HepG2 (cell line): ENCODE measurements around the gene PCBP4. TPM values are rescaled to one million over a fixed set of nuclear protein-coding genes. Genes with fewer than 3 reads are reported as not detected.

ENCODE experiments used
- BRD4 ChIP-seq: sonication (generic); formaldehyde crosslinking; IDR thresholded peaks from 2 replicates; pipeline ENCODE4 v1.4.0; 2020; ENCODE audit warnings: missing genetic modification reagents
- CHD2 ChIP-seq: IDR thresholded peaks from 2 replicates; pipeline ENCODE4 v1.6.1; 2011; ENCODE audit warnings: low read depth, low read length, improper control_type of control experiment
- CREB1 ChIP-seq, 2 experiments: fragments of 450-650 bp in 1 of 2; IDR thresholded peaks; 2 replicates each; pipeline ENCODE4 v1.6.1; 2016 to 2017; ENCODE audit warnings: control low read depth in 1 of 2, mild to moderate bottlenecking in 1 of 2, missing compliant biosample characterization in 1 of 2, missing genetic modification characterization in 1 of 2
- HDAC2 ChIP-seq: sonication (generic); formaldehyde crosslinking; IDR thresholded peaks from 2 replicates; pipeline ENCODE4 v1.4.0; 2020; ENCODE audit warnings: missing genetic modification reagents
- HOXA3 ChIP-seq: sonication (generic); formaldehyde crosslinking; IDR thresholded peaks from 2 replicates; pipeline ENCODE4 v1.5.0; 2020; ENCODE audit warnings: missing genetic modification reagents
- JUND ChIP-seq: sonication (generic); formaldehyde crosslinking; IDR thresholded peaks from 2 replicates; pipeline ENCODE4 v1.8.0; 2022; ENCODE audit warnings: mild to moderate bottlenecking, missing genetic modification reagents
- KDM6A ChIP-seq: IDR thresholded peaks from 2 replicates; pipeline ENCODE4 v1.6.1; 2016; ENCODE audit warnings: low read depth
- MATR3 ChIP-seq: sonication (generic); formaldehyde crosslinking; IDR thresholded peaks from 2 replicates; pipeline ENCODE4 v1.4.0; 2020; ENCODE audit warnings: missing genetic modification reagents
- MYC ChIP-seq: sonication (generic); formaldehyde crosslinking; IDR thresholded peaks from 2 replicates; pipeline ENCODE4 v1.9.0; 2021; ENCODE audit warnings: missing genetic modification reagents, borderline replicate concordance
- NBN ChIP-seq: fragments of 450-650 bp; conservative IDR thresholded peaks from 2 replicates; pipeline ENCODE4 v1.6.1; 2017
- NRL ChIP-seq: sonication (generic); formaldehyde crosslinking; IDR thresholded peaks from 2 replicates; pipeline ENCODE4 v1.5.0; 2020; ENCODE audit warnings: missing genetic modification reagents, mild to moderate bottlenecking, moderate library complexity, borderline replicate concordance
- SCMH1 ChIP-seq: sonication (generic); formaldehyde crosslinking; IDR thresholded peaks from 2 replicates; pipeline ENCODE4 v1.9.0; 2021; ENCODE audit warnings: missing genetic modification reagents, mild to moderate bottlenecking, borderline replicate concordance
- SIX4 ChIP-seq: sonication (generic); formaldehyde crosslinking; IDR thresholded peaks from 2 replicates; pipeline ENCODE4 v1.4.0; 2020; ENCODE audit warnings: missing genetic modification reagents
- SMAD9 ChIP-seq: sonication (generic); formaldehyde crosslinking; IDR thresholded peaks from 2 replicates; pipeline ENCODE4 v1.5.1; 2020; ENCODE audit warnings: mild to moderate bottlenecking, missing genetic modification reagents
- TRIM22 ChIP-seq: fragments of 450-650 bp; IDR thresholded peaks from 2 replicates; pipeline ENCODE4 v1.6.1; 2017
- ZBTB37 ChIP-seq: sonication (generic); formaldehyde crosslinking; IDR thresholded peaks from 2 replicates; pipeline ENCODE4 v1.4.0; 2020; ENCODE audit warnings: mild to moderate bottlenecking, missing genetic modification reagents
- ZNF563 ChIP-seq: sonication (generic); formaldehyde crosslinking; IDR thresholded peaks from 2 replicates; pipeline ENCODE4 v1.8.0; 2022; ENCODE audit warnings: mild to moderate bottlenecking, moderate library complexity, missing genetic modification reagents
- ZNF569 ChIP-seq: sonication (generic); formaldehyde crosslinking; IDR thresholded peaks from 2 replicates; pipeline ENCODE4 v1.5.0; 2020; ENCODE audit warnings: mild to moderate bottlenecking, missing genetic modification reagents, moderate library complexity, borderline replicate concordance
- ZNF589 ChIP-seq: sonication (generic); formaldehyde crosslinking; conservative IDR thresholded peaks from 2 replicates; pipeline ENCODE4 v1.8.0; 2022; ENCODE audit warnings: mild to moderate bottlenecking, moderate library complexity, missing genetic modification reagents
- ZNF713 ChIP-seq: sonication (generic); formaldehyde crosslinking; IDR thresholded peaks from 2 replicates; pipeline ENCODE4 v1.4.0; 2020; ENCODE audit warnings: mild to moderate bottlenecking, missing genetic modification reagents
- ZNF720 ChIP-seq: sonication (generic); formaldehyde crosslinking; IDR thresholded peaks from 2 replicates; pipeline ENCODE4 v1.4.0; 2020; ENCODE audit warnings: missing genetic modification reagents
- polyA plus RNA-seq, 8 experiments: library from polyadenylated mRNA; depleted of rRNA in 3 of 8; stranded (reverse) in 7 of 8; unstranded in 1 of 8; fragments of >200 nt; fragmentation: Illumina TruSeq in 4 of 8; extraction: Trizol in 4 of 8; gene quantifications; 2 replicates each; pipeline versions ENCODE4 v1.2.1 to v1.2.3, GENCODE V29; 2011 to 2016; ENCODE audit warnings: low read depth in 4 of 8, missing spikeins in 1 of 8, mixed read lengths in 1 of 8; ENCODE audit not compliant: insufficient read depth in 1 of 8
- total RNA-seq, 5 experiments: library from RNA; depleted of rRNA; stranded (reverse); fragments of >200 nt; fragmentation: Illumina TruSeq; extraction: Trizol; gene quantifications; 2 replicates each; pipeline ENCODE4 v1.2.3, GENCODE V29; 2016; ENCODE audit warnings: low read depth in 1 of 5
- TF ChIP-seq, protein P1 (sequence below): sonication (generic); formaldehyde crosslinking; IDR thresholded peaks from 2 replicates; pipeline ENCODE4 v1.4.0; 2020; ENCODE audit warnings: mild to moderate bottlenecking, missing genetic modification reagents
- TF ChIP-seq, protein P2 (sequence below): sonication (generic); formaldehyde crosslinking; IDR thresholded peaks from 2 replicates; pipeline ENCODE4 v1.5.1; 2020; ENCODE audit warnings: mild to moderate bottlenecking, moderate library complexity, missing genetic modification reagents
- TF ChIP-seq, protein P3 (sequence below): IDR thresholded peaks from 2 replicates; pipeline ENCODE4 v1.6.1; 2018; ENCODE audit warnings: missing genetic modification reagents

The PCBP4 gene
- total and polyA plus RNA-seq, 2 of the 13 experiments (the other 11 are each of a cell fraction or from before 2014, with no cell fraction given), result 36.8 to 51.3 TPM

DNA sequence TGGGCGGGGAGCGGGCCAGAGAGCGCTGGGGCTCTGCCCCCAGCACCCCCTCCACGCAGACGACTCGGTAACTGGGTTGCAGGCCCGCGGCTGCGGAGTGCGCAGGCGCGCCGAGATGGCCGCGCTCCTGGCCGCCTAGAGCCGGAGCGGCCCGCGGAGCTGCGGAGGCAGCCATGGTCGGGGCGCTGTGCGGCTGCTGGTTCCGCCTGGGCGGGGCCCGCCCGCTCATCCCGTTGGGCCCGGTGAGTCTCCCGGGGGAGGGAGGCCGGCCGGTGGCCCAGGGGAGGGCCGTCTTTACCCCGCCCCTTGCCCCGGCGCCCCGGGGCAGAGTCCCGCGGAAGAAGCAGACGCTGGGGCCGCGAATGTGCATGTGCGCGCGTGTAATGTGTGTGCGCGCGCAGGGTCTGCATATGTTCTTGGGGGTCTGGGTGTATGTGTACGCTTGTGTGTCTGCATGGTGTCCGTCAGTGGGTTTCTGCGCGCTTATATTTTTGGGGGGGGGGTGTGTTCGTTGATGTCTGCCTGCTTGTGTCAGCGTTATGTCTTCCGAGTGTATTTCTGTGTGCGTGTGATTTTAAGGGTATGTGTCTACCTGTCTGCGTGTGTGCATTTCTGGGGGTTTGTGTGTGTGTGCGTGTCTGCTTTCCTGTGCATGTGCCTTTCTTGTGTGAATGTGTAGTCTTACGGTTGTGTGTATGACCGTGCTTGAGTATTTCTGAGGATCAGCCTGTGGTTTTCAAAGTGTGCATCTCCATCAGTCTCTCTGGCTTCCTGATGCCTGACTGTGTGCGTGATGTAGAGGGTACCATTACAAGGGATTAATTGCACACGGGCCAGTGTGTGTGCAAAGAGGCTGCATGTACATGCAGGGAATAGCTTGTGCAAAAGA, 8.0 kb upstream of the PCBP4 start, which contains the start of gene ABHD14A (continued):
- no peak for TF ChIP-seq MATR3 (CRISPR knock-in tag)
- TF ChIP-seq ZNF569, result no peak
- TF ChIP-seq, protein P1, sequence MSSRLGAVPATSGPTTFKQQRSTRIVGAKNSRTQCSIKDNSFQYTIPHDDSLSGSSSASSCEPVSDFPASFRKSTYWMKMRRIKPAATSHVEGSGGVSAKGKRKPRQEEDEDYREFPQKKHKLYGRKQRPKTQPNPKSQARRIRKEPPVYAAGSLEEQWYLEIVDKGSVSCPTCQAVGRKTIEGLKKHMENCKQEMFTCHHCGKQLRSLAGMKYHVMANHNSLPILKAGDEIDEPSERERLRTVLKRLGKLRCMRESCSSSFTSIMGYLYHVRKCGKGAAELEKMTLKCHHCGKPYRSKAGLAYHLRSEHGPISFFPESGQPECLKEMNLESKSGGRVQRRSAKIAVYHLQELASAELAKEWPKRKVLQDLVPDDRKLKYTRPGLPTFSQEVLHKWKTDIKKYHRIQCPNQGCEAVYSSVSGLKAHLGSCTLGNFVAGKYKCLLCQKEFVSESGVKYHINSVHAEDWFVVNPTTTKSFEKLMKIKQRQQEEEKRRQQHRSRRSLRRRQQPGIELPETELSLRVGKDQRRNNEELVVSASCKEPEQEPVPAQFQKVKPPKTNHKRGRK (CRISPR knock-in tag), result no peak
- TF ChIP-seq ZNF720 (CRISPR knock-in tag), result no peak
- TF ChIP-seq ZNF713 (CRISPR knock-in tag), result no peak
- no peak for TF ChIP-seq CREB1 (IDR thresholded peaks at IDR 0.05)
- TF ChIP-seq CREB1 (CRISPR knock-in tag; IDR thresholded peaks at IDR 0.05), result no peak
- TF ChIP-seq KDM6A (CRISPR knock-in tag), result no peak
- no peak for TF ChIP-seq SMAD9
- no peak; the same call in 1 of the 2 replicates for TF ChIP-seq HOXA3 (CRISPR knock-in tag)
- TF ChIP-seq NBN, result no peak
- TF ChIP-seq JUND (CRISPR knock-in tag), result no peak
- peak; percentile 70; the same call in 1 of the 2 replicates for TF ChIP-seq MYC
- TF ChIP-seq BRD4 (CRISPR knock-in tag), result no peak
- TF ChIP-seq HDAC2, result no peak
- TF ChIP-seq NRL, result no peak
- TF ChIP-seq ZNF563 (CRISPR knock-in tag), result no peak
- TF ChIP-seq SIX4 (CRISPR knock-in tag), result no peak
- TF ChIP-seq, protein P2, sequence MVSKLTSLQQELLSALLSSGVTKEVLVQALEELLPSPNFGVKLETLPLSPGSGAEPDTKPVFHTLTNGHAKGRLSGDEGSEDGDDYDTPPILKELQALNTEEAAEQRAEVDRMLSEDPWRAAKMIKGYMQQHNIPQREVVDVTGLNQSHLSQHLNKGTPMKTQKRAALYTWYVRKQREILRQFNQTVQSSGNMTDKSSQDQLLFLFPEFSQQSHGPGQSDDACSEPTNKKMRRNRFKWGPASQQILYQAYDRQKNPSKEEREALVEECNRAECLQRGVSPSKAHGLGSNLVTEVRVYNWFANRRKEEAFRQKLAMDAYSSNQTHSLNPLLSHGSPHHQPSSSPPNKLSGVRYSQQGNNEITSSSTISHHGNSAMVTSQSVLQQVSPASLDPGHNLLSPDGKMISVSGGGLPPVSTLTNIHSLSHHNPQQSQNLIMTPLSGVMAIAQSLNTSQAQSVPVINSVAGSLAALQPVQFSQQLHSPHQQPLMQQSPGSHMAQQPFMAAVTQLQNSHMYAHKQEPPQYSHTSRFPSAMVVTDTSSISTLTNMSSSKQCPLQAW (CRISPR knock-in tag), result no peak
- TF ChIP-seq TRIM22, result no peak
- no peak for TF ChIP-seq ZNF589 (CRISPR knock-in tag)
- no peak for TF ChIP-seq SCMH1 (CRISPR knock-in tag)
- TF ChIP-seq, protein P3, sequence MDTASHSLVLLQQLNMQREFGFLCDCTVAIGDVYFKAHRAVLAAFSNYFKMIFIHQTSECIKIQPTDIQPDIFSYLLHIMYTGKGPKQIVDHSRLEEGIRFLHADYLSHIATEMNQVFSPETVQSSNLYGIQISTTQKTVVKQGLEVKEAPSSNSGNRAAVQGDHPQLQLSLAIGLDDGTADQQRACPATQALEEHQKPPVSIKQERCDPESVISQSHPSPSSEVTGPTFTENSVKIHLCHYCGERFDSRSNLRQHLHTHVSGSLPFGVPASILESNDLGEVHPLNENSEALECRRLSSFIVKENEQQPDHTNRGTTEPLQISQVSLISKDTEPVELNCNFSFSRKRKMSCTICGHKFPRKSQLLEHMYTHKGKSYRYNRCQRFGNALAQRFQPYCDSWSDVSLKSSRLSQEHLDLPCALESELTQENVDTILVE (CRISPR knock-in tag), result peak; percentile 81; the same call in 1 of the 2 replicates
- no peak for TF ChIP-seq ZBTB37 (CRISPR knock-in tag)
- TF ChIP-seq CHD2, result no peak
